ENCODE results near the gene ALG3. TPM values are rescaled to one million over a fixed set of nuclear protein-coding genes. Genes with fewer than 3 reads are reported as not detected.

Gene ALG3
- total and polyA plus RNA-seq, 2 experiments from 2014 or later, result 76.9 to 109 TPM

MicroRNAs encoded within 50 kb of the gene (microRNA counts, 767-probe panel; counts per million panel counts)
- not detected for microRNA hsa-miR-1224-3p
- microRNA hsa-miR-1224-5p, result not detected

Small RNA genes within 50 kb of the gene (microRNA-seq; reads per million reads assigned to microRNA genes)
- not detected for gene MIR1224

Small RNA genes within 50 kb of the gene (small RNA-seq; reads per million reads assigned to genes)
- not detected for gene MIR1224 (ENCODE audit: low replicate concordance)

Other genes with a start within 250 kb of the ALG3 start
- 38.5 and 39.9 TPM in 2 replicates for gene ABCC5, start 231.1 kb downstream of the ALG3 start, total RNA-seq (2014; rRNA removed; shearing (Covaris generic))
- 14.0 TPM in 2 replicates for gene ABCC5, start 231.1 kb downstream of the ALG3 start, polyA plus RNA-seq (2016; fragmentation: Nextera tagmentation; extraction: Ambion mirVana)
- not detected in 2 replicates for gene HTR3D, start 217.2 kb downstream of the ALG3 start, total RNA-seq (2014; rRNA removed; shearing (Covaris generic))
- gene HTR3D, start 217.2 kb downstream of the ALG3 start, polyA plus RNA-seq (2016; fragmentation: Nextera tagmentation; extraction: Ambion mirVana), result not detected in 2 replicates
- gene HTR3C, start 195.9 kb downstream of the ALG3 start, total RNA-seq (2014; rRNA removed; shearing (Covaris generic)), result not detected in 2 replicates
- gene HTR3C, start 195.9 kb downstream of the ALG3 start, polyA plus RNA-seq (2016; fragmentation: Nextera tagmentation; extraction: Ambion mirVana), result not detected in 2 replicates
- not detected in 2 replicates for gene HTR3E, start 151.9 kb downstream of the ALG3 start, total RNA-seq (2014; rRNA removed; shearing (Covaris generic))
- not detected in 2 replicates for gene HTR3E, start 151.9 kb downstream of the ALG3 start, polyA plus RNA-seq (2016; fragmentation: Nextera tagmentation; extraction: Ambion mirVana)
- gene EIF2B5, start 113.6 kb downstream of the ALG3 start, total RNA-seq (2014; rRNA removed; shearing (Covaris generic)), result 36.6 and 43.3 TPM in 2 replicates
- gene EIF2B5, start 113.6 kb downstream of the ALG3 start, polyA plus RNA-seq (2016; fragmentation: Nextera tagmentation; extraction: Ambion mirVana), result 26.4 and 27.8 TPM in 2 replicates
- 50.2 and 55.5 TPM in 2 replicates for gene DVL3, start 93.6 kb downstream of the ALG3 start, total RNA-seq (2014; rRNA removed; shearing (Covaris generic))
- 25.6 and 33.5 TPM in 2 replicates for gene DVL3, start 93.6 kb downstream of the ALG3 start, polyA plus RNA-seq (2016; fragmentation: Nextera tagmentation; extraction: Ambion mirVana)
- gene AP2M1, start 74.1 kb downstream of the ALG3 start, total RNA-seq (2014; rRNA removed; shearing (Covaris generic)), result 269 and 305 TPM in 2 replicates
- gene AP2M1, start 74.1 kb downstream of the ALG3 start, polyA plus RNA-seq (2016; fragmentation: Nextera tagmentation; extraction: Ambion mirVana), result 190 and 215 TPM in 2 replicates
- gene ABCF3, start 62.8 kb downstream of the ALG3 start, total RNA-seq (2014; rRNA removed; shearing (Covaris generic)), result 48.9 and 60.4 TPM in 2 replicates
- 32.7 and 33.4 TPM in 2 replicates for gene ABCF3, start 62.8 kb downstream of the ALG3 start, polyA plus RNA-seq (2016; fragmentation: Nextera tagmentation; extraction: Ambion mirVana)
- 0.66 TPM in 1 of 2 replicates, not detected in the other for gene VWA5B2, start 19.4 kb downstream of the ALG3 start, total RNA-seq (2014; rRNA removed; shearing (Covaris generic))
- gene VWA5B2, start 19.4 kb downstream of the ALG3 start, polyA plus RNA-seq (2016; fragmentation: Nextera tagmentation; extraction: Ambion mirVana), result not detected in 2 replicates
- gene EEF1AKMT4, start 710 bp upstream of the ALG3 start, total RNA-seq (2014; rRNA removed; shearing (Covaris generic)), result 9.8 and 14.3 TPM in 2 replicates
- gene EEF1AKMT4, start 710 bp upstream of the ALG3 start, polyA plus RNA-seq (2016; fragmentation: Nextera tagmentation; extraction: Ambion mirVana), result 11.2 and 12.9 TPM in 2 replicates
- 1.3 and 1.5 TPM in 2 replicates for gene CAMK2N2, start 12.6 kb upstream of the ALG3 start, total RNA-seq (2014; rRNA removed; shearing (Covaris generic))
- gene CAMK2N2, start 12.6 kb upstream of the ALG3 start, polyA plus RNA-seq (2016; fragmentation: Nextera tagmentation; extraction: Ambion mirVana), result 0.32 and 0.63 TPM in 2 replicates
- 0.24 TPM in 1 of 2 replicates, not detected in the other for gene ECE2, start 27.1 kb upstream of the ALG3 start, total RNA-seq (2014; rRNA removed; shearing (Covaris generic))
- gene ECE2, start 27.1 kb upstream of the ALG3 start, polyA plus RNA-seq (2016; fragmentation: Nextera tagmentation; extraction: Ambion mirVana), result 0.48 TPM in 1 of 2 replicates, not detected in the other
- 328 and 507 TPM in 2 replicates for gene PSMD2, start 50.3 kb upstream of the ALG3 start, total RNA-seq (2014; rRNA removed; shearing (Covaris generic))
- 101 and 117 TPM in 2 replicates for gene PSMD2, start 50.3 kb upstream of the ALG3 start, polyA plus RNA-seq (2016; fragmentation: Nextera tagmentation; extraction: Ambion mirVana)
- 552 and 565 TPM in 2 replicates for gene EIF4G1, start 65.6 kb upstream of the ALG3 start, total RNA-seq (2014; rRNA removed; shearing (Covaris generic))
- gene EIF4G1, start 65.6 kb upstream of the ALG3 start, polyA plus RNA-seq (2016; fragmentation: Nextera tagmentation; extraction: Ambion mirVana), result 227 and 239 TPM in 2 replicates
- 14.8 and 31.8 TPM in 2 replicates for gene FAM131A, start 88.6 kb upstream of the ALG3 start, total RNA-seq (2014; rRNA removed; shearing (Covaris generic))
- gene FAM131A, start 88.6 kb upstream of the ALG3 start, polyA plus RNA-seq (2016; fragmentation: Nextera tagmentation; extraction: Ambion mirVana), result 6.7 and 9.6 TPM in 2 replicates
- 9.2 and 10.7 TPM in 2 replicates for gene CLCN2, start 112.6 kb upstream of the ALG3 start, total RNA-seq (2014; rRNA removed; shearing (Covaris generic))
- 5.4 and 7.0 TPM in 2 replicates for gene CLCN2, start 112.6 kb upstream of the ALG3 start, polyA plus RNA-seq (2016; fragmentation: Nextera tagmentation; extraction: Ambion mirVana)
- 182 and 199 TPM in 2 replicates for gene POLR2H, start 112.7 kb upstream of the ALG3 start, total RNA-seq (2014; rRNA removed; shearing (Covaris generic))
- gene POLR2H, start 112.7 kb upstream of the ALG3 start, polyA plus RNA-seq (2016; fragmentation: Nextera tagmentation; extraction: Ambion mirVana), result 190 and 205 TPM in 2 replicates
- gene THPO, start 129.2 kb upstream of the ALG3 start, total RNA-seq (2014; rRNA removed; shearing (Covaris generic)), result 0.14 and 0.97 TPM in 2 replicates
- gene THPO, start 129.2 kb upstream of the ALG3 start, polyA plus RNA-seq (2016; fragmentation: Nextera tagmentation; extraction: Ambion mirVana), result 0.47 and 1.9 TPM in 2 replicates
- gene CHRD, start 131.1 kb upstream of the ALG3 start, total RNA-seq (2014; rRNA removed; shearing (Covaris generic)), result 0.66 and 1.1 TPM in 2 replicates
- 0.23 and 0.34 TPM in 2 replicates for gene CHRD, start 131.1 kb upstream of the ALG3 start, polyA plus RNA-seq (2016; fragmentation: Nextera tagmentation; extraction: Ambion mirVana)

Measured in GM23338 (cell line).